Subcutaneous adipose tissue (tissue), 4 donors: ENCODE data around the gene ZCCHC2. TPM values are rescaled to one million over a fixed set of nuclear protein-coding genes. Genes with fewer than 3 reads are reported as not detected.

ENCODE experiments used
- total RNA-seq, 4 donors: library from RNA; depleted of rRNA; stranded (reverse); fragments of >200 nt; gene quantifications; one replicate each; pipeline ENCODE4 v1.1.0, GENCODE V29; 2016
- TF ChIP-seq, protein P1 (sequence below): fragments of 450-650 bp; IDR thresholded peaks from one replicate; pipeline ENCODE4 v1.5.1; 2016; ENCODE audit warnings: low read depth, mild to moderate bottlenecking, control low read depth, antibody characterized with exemption, moderate library complexity

Gene ZCCHC2
- total RNA-seq, 4 donors from 2014 or later: 33.5 to 48.1 (median 37.1) TPM

DNA sequence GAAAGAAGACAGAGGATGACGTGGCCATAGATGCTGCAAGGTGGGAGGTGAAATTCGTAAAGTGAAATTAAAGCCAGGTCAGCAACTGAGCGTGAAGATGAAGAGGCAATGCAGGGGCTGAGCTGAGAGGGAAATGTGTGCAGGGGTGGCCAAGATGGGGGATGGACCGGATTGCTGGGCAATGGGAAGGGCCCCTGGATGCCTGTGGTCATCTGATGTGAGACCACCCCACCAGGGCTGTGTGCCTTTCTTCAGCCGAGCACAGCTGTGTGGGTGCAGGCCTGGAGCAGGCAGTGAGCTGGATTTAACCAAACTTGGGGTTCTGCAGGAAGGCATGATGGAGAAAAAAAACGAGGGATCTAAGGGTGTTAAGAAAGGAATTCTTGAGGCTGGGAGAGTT is 80.4 kb downstream of the ZCCHC2 start:
- TF ChIP-seq, protein P1, sequence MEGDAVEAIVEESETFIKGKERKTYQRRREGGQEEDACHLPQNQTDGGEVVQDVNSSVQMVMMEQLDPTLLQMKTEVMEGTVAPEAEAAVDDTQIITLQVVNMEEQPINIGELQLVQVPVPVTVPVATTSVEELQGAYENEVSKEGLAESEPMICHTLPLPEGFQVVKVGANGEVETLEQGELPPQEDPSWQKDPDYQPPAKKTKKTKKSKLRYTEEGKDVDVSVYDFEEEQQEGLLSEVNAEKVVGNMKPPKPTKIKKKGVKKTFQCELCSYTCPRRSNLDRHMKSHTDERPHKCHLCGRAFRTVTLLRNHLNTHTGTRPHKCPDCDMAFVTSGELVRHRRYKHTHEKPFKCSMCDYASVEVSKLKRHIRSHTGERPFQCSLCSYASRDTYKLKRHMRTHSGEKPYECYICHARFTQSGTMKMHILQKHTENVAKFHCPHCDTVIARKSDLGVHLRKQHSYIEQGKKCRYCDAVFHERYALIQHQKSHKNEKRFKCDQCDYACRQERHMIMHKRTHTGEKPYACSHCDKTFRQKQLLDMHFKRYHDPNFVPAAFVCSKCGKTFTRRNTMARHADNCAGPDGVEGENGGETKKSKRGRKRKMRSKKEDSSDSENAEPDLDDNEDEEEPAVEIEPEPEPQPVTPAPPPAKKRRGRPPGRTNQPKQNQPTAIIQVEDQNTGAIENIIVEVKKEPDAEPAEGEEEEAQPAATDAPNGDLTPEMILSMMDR: no peak

DNA sequence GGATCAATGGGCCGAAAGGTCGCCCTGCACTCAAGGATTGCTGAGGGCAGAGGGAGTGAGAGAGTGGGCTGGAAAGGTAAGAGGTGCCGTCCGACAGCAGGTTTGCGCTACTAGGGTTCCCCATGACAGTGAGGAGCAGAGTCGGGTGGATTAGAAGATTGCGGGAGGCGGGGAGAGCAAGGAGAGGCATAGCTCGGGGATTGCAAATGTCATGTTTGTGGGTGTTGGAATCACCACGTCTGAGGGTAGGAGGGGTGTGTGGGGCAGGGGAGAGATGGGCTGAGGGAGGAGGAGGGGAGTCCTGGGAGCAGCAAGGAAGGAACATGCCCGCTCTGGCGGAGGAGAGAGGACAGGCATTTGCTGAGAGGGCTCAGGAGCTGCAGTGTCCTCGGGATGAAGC is 81.2 kb downstream of the ZCCHC2 start:
- TF ChIP-seq, protein P1: no peak

DNA sequence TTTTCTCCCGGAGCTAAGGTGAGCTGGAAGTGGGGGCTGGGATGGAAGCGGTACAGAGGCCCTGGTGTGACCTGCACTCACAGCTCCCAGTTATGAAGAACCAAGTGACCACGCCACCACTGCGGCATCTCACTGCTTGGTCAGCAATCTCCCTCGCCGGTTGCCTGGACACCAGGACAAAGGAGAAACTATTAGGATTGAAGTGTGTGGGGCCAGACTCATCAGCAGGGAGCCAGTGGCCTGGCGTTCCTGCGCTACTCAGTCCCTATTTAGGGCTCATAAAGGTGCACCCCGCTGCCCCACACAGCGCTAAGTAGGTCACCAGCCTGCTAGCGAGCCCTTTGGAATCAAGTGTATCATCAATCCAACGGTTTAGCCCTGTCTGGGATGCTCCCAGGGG is 82.9 kb downstream of the ZCCHC2 start:
- TF ChIP-seq, protein P1: no peak

DNA sequence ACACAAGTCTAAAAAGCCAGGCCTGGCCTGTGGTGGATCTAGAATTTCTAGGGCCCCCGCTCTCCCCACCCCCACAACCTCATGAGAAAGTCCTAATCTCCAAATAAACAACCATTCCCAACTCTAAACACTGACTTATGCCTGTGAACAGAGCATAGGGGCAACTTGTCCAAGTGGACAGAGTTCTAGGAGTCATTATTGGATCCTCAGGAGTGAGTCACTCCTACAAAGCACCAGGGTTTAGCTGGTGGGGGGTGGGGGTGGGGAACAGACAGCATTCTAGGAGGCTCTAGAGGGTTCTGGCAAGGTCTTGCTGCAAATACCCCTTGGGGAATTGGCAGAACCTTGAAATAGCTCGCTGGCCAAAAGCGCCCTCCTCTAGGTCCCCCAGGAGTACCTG is 83.3 kb downstream of the ZCCHC2 start:
- TF ChIP-seq, protein P1: no peak

DNA sequence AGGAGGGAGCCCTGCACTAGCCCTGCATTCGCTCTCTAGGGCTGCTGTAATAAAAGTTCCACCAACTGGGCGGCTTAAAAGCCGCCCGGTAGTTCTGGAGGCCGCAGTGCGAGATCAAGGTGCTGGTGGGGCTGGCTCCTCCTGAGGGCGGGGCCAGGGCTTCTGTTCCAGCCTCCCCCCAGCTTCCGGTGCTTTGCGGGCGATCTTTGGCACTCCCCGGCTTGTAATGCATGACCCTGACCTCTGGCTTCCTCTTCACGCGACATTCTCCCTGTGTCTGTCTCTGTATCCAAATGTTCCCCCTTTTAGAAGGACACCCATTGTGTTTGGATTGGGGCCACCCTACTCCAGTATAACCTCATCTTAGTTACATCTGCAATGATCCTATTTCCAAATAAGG is 84.5 kb downstream of the ZCCHC2 start:
- TF ChIP-seq, protein P1: no peak

DNA sequence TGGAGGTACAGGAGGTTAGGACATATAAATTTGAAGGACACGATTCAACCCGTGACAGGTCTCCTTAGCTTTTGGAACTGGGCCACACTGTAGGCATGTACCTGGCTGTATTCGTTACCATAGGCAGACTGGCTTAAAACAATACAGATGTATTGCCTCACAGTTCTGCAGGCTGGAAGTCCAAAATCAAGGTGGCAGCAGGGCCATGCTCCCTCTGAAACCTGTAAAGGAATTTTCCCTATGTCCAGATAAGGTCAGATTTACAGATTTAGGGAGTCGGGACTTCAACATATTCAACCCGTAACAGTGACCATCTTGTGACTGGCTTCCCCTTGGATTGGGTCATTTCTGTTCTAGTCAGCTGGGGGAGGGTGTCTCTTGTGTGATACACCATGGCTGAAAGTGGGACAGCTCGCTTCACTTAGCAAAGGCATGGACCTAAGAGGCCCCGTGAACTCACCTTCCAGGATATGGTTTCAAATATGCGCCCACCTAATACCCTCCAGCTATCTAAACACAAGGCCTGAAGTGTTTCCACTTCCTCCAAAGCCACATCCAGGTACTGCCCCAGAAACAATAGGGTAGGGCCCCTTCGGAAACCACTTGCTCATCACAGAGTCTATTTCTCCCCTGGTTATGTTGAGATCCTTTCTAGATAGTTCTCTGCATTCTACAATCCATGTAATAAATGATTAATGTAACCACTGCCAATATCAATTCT is 85.0 kb downstream of the ZCCHC2 start:
- TF ChIP-seq, protein P1: no peak

DNA sequence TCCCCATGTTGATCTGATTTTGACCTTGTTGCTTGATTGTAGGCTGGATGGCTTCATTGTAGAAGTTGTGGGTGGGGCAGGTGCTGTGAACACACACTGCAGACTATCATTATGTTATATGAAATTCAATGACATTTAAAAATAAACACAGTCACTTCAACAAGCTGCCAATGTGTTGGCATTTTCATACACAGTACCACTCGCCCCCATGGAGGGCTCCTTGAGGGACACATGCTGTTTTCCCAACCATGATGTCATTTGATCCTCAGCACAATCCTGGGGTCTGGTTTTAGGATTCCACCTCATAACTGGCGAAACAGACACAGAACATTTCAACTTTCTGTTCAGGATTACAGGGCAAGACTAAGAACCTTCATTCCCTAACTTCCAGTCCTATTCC is 86.9 kb downstream of the ZCCHC2 start:
- TF ChIP-seq, protein P1: no peak
